ENCODE data around the gene EVI5L. TPM values are rescaled to one million over a fixed set of nuclear protein-coding genes. Genes with fewer than 3 reads are reported as not detected.

Gene EVI5L
- total and polyA plus RNA-seq, 2 donors (not counting 3 experiments of a cell fraction or from before 2014, with no cell fraction given), result 11.9 to 13.5 TPM

- TF ChIP-seq POLR2A (IDR thresholded peaks at IDR 0.05; ENCODE audit: low read depth, low read length), result peak; percentile 98
- TF ChIP-seq FOS (IDR thresholded peaks at IDR 0.05; ENCODE audit: borderline replicate concordance, insufficient read depth, low read length), result no peak
- TF ChIP-seq CTCF (IDR thresholded peaks at IDR 0.05; ENCODE audit: extremely low read depth in 1 of 2, insufficient read depth in 1 of 2, low read depth in 1 of 2, low read length in 2 of 2), result peak; percentile 64 to 67
- TF ChIP-seq GATA2 (IDR thresholded peaks at IDR 0.05; ENCODE audit: insufficient read depth, insufficient read length, low read depth, low read length), result no peak
- peak; percentile 52 for TF ChIP-seq MYC (IDR thresholded peaks at IDR 0.05; ENCODE audit: low read depth, low read length)
- TF ChIP-seq EZH2 (IDR thresholded peaks at IDR 0.05; ENCODE audit: borderline replicate concordance, low read depth, low read length, severe bottlenecking), result no peak
- TF ChIP-seq MAX (IDR thresholded peaks at IDR 0.05; ENCODE audit: insufficient read depth, insufficient read length), result peak; percentile 85
- TF ChIP-seq POLR2AphosphoS5 (IDR thresholded peaks at IDR 0.05; ENCODE audit: insufficient read depth, low read depth, low read length), result peak; percentile 88
- ChIA-PET CTCF (interaction anchor here (0.6 to 2.2 kb wide), 16 partner anchors 13 to 335 kb away, joined by 3 to 17 read pairs (median 3); partner anchors contain the start of genes SNAPC2, TIMM44 and TRAPPC5), POLR2A (interaction anchor here (0.8 to 1.0 kb wide), 3 partner anchors 8 to 17 kb away, joined by 3 to 13 read pairs (median 4); partner anchors contain the start of gene SNAPC2)
- DNase-seq (ENCODE audit: low read depth, low spot score) (peak; percentile 100), FAIRE-seq (peak; percentile 100)
- no peaks in the 10 kb centered on the region for H4K20me1 ChIP-seq (replicated peaks; ENCODE audit: control insufficient read depth, extremely low read depth, insufficient read depth, low read length)
- H2AFZ ChIP-seq (ENCODE audit: low read depth, low read length), result peak within 1 kb of the TSS; percentile 62
- H3K9me3 ChIP-seq (replicated peaks; ENCODE audit: control insufficient read depth, insufficient read depth, low read length), result no peaks in the 10 kb centered on the region
- H3K27ac ChIP-seq (ENCODE audit: insufficient read depth, low read depth, low read length), result peak within 1 kb of the TSS; percentile 62
- H3K36me3 ChIP-seq (ENCODE audit: control insufficient read depth in 2 of 2, extremely low read depth in 1 of 2, insufficient read depth in 2 of 2, low read length in 2 of 2), result no peaks in the 10 kb centered on the region
- no TSS peak for BruUV-seq (replicated peaks)
- dilution Hi-C loops (cut with MboI; ENCODE audit: extremely low pct_ligation_motif_present, low sequenced_read_pairs), result no loop called here
- peaks cover 28% of the 10 kb centered on the region for H3K79me2 ChIP-seq (ENCODE audit: control insufficient read depth, insufficient read depth, low read length)
- peak within 1 kb of the TSS; percentile 62 to 93 (median 71) for H3K4me3 ChIP-seq (replicated peaks in 1 of 3; ENCODE audit: insufficient read depth in 1 of 3, low read depth in 1 of 3, low read length in 3 of 3)
- H3K27me3 ChIP-seq (ENCODE audit: control insufficient read depth in 2 of 2, insufficient read depth in 2 of 2, low read length in 2 of 2), result no peaks in the 10 kb centered on the region
- H3K4me2 ChIP-seq (ENCODE audit: insufficient read depth, low read length), result peak within 1 kb of the TSS; percentile 91
- H3K9me1 ChIP-seq (replicated peaks; ENCODE audit: control insufficient read depth, extremely low read depth, insufficient read depth, low read length), result no peaks in the 10 kb centered on the region
- peaks cover 16% of the 10 kb centered on the region for H3K4me1 ChIP-seq (ENCODE audit: control insufficient read depth, extremely low read depth, insufficient read depth, low read length)
- peak within 1 kb of the TSS; percentile 73 for H3K9ac ChIP-seq (replicated peaks; ENCODE audit: extremely low read depth, insufficient read depth, low read length)
- intact Hi-C loops (cut with micrococcal nuclease), result loop anchor here (1.0 kb wide), 4 partner anchors 15 to 50 kb away; partner anchors contain the start of genes LRRC8E and SNAPC2
Measured at GRCh38 chr19:7903244-7904073, 73.4 kb downstream of the EVI5L start, which contains the start of gene MAP2K7. Gene MAP2K7 (plus strand): TSS chr19:7903877. CDS start chr19:7903945, 68 bp downstream.

Measured in endothelial cell of umbilical vein (primary cell).